ENCODE results near the gene SDF4. TPM values are rescaled to one million over a fixed set of nuclear protein-coding genes. Genes with fewer than 3 reads are reported as not detected.

The SDF4 gene
- total RNA-seq, 4 donors from 2014 or later = 81.7 to 121 (median 104) TPM

GRCh38 chr1:1262071-1262470 is 30.3 kb upstream of the SDF4 start:
- TF ChIP-seq POLR2A (IDR thresholded peaks at IDR 0.05) (no peak), CTCF (IDR thresholded peaks at IDR 0.05) (no peak)
- no peak for DNase-seq (ENCODE audit: low spot score in 2 of 2)
- 87 to 94% methylated on average over 15 to 17 of the region's 17 CpGs for WGBS, 2 donors
- H3K4me3 ChIP-seq (ENCODE audit: low read depth, poor library complexity, severe bottlenecking) = no peak overlapping the region
- intact Hi-C loops (cut with DNase I; ENCODE audit: low total_unique reads) = no loop called here

- no peak for DNase-seq (ENCODE audit: low spot score in 2 of 2)
- 69 to 74% methylated on average over 16 of the region's 16 CpGs for WGBS, 2 donors
- intact Hi-C loops (cut with DNase I; ENCODE audit: low total_unique reads) = no loop called here
- no peak overlapping the region for H3K4me3 ChIP-seq (ENCODE audit: low read depth, poor library complexity, severe bottlenecking)
- TF ChIP-seq CTCF (IDR thresholded peaks at IDR 0.05) (no peak), POLR2A (IDR thresholded peaks at IDR 0.05) (no peak)
Observed at GRCh38 chr1:1260843-1261560, 29.2 kb upstream of the SDF4 start.

- no peak for TF ChIP-seq CTCF (IDR thresholded peaks at IDR 0.05)
- TF ChIP-seq POLR2A (IDR thresholded peaks at IDR 0.05) = no peak
- intact Hi-C loops (cut with DNase I; ENCODE audit: low total_unique reads) = no loop called here
- H3K4me3 ChIP-seq (ENCODE audit: low read depth, poor library complexity, severe bottlenecking) = no peak overlapping the region
- no peak for DNase-seq (ENCODE audit: low spot score in 2 of 2)
- WGBS, 2 donors = 78 to 82% methylated on average over 26 of the region's 26 CpGs
Observed at GRCh38 chr1:1259951-1260600, 28.3 kb upstream of the SDF4 start.

GRCh38 chr1:1259540-1259939 is 27.7 kb upstream of the SDF4 start:
- DNase-seq (ENCODE audit: low spot score in 2 of 2) = no peak
- WGBS, 2 donors = 91 to 92% methylated on average over 18 of the region's 18 CpGs
- no peak overlapping the region for H3K4me3 ChIP-seq (ENCODE audit: low read depth, poor library complexity, severe bottlenecking)
- TF ChIP-seq POLR2A (IDR thresholded peaks at IDR 0.05) (no peak), CTCF (IDR thresholded peaks at IDR 0.05) (no peak)
- intact Hi-C loops (cut with DNase I; ENCODE audit: low total_unique reads) = no loop called here

GRCh38 chr1:1259119-1259488 is 27.3 kb upstream of the SDF4 start:
- no peak for DNase-seq (ENCODE audit: low spot score in 2 of 2)
- no peak for TF ChIP-seq CTCF (IDR thresholded peaks at IDR 0.05)
- TF ChIP-seq POLR2A (IDR thresholded peaks at IDR 0.05) = no peak
- no peak overlapping the region for H3K4me3 ChIP-seq (ENCODE audit: low read depth, poor library complexity, severe bottlenecking)
- intact Hi-C loops (cut with DNase I; ENCODE audit: low total_unique reads) = no loop called here
- WGBS, 2 donors = 56 to 79% methylated on average over 21 to 22 of the region's 22 CpGs

All from lower leg skin (tissue), 4 donors.